HEK293T (cell line): ENCODE data around the gene ACTN4.
"Not testable (repeated sequence)": the region's sequence is repeated elsewhere in the genome, so short reads cannot be mapped to it uniquely, and the experiment has no call there.

Experiments
- ARNT ChIP-seq: fragments of 450-650 bp; IDR thresholded peaks from 2 replicates; pipeline ENCODE4 v1.6.1; 2017; ENCODE audit warnings: mild to moderate bottlenecking
- BHLHE40 ChIP-seq: fragments of 450-650 bp; IDR thresholded peaks from 2 replicates; pipeline ENCODE4 v1.6.1; 2016; ENCODE audit warnings: mild to moderate bottlenecking, moderate library complexity, borderline replicate concordance
- CTBP1 ChIP-seq: fragments of 450-650 bp; IDR thresholded peaks from 2 replicates; pipeline ENCODE4 v1.6.1; 2016; ENCODE audit warnings: borderline replicate concordance
- ELF4 ChIP-seq: fragments of 450-650 bp; IDR thresholded peaks from 2 replicates; pipeline ENCODE4 v1.6.1; 2017; ENCODE audit warnings: antibody characterized with exemption
- FOXA1 ChIP-seq: fragments of 450-650 bp; IDR thresholded peaks from 2 replicates; pipeline ENCODE4 v1.6.1; 2016; ENCODE audit warnings: mild to moderate bottlenecking
- FOXK2 ChIP-seq: fragments of 450-650 bp; IDR thresholded peaks from 2 replicates; pipeline ENCODE4 v1.6.1; 2016; ENCODE audit warnings: mild to moderate bottlenecking
- L3MBTL2 ChIP-seq: fragments of 450-650 bp; conservative IDR thresholded peaks from 2 replicates; pipeline ENCODE4 v1.6.1; 2016; ENCODE audit warnings: mild to moderate bottlenecking
- LEF1 ChIP-seq: fragments of 450-650 bp; IDR thresholded peaks from 2 replicates; pipeline ENCODE4 v1.6.1; 2017; ENCODE audit warnings: mild to moderate bottlenecking, borderline replicate concordance
- NFRKB ChIP-seq: fragments of 450-650 bp; IDR thresholded peaks from 2 replicates; pipeline ENCODE4 v1.6.1; 2016; ENCODE audit warnings: mild to moderate bottlenecking, moderate library complexity
- SP1 ChIP-seq: fragments of 450-650 bp; IDR thresholded peaks from 2 replicates; pipeline ENCODE4 v1.6.1; 2017
- TARDBP ChIP-seq: fragments of 450-650 bp; IDR thresholded peaks from 2 replicates; pipeline ENCODE4 v1.6.1; 2016

DNA sequence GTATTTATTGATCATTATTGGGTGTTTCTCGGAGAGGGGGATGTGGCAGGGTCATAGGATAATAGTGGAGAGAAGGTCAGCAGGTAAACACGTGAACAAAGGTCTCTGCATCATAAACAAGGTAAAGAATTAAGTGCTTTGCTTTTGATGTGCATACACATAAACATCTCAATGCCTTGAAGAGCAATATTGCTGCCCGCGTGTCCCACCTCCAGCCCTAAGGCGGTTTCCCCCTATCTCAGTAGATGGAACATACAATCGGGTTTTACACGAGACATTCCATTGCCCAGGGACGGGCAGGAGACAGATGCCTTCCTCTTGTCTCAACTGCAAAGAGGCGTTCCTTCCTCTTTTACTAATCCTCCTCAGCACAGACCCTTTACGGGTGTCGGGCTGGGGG, 16.1 kb upstream of the ACTN4 start:
- not testable (repeated sequence) for TF ChIP-seq BHLHE40, TARDBP, LEF1, SP1, FOXK2, ELF4, FOXA1, ARNT, NFRKB, L3MBTL2, CTBP1
